ENCODE measurements around the gene ESRRG. TPM values are rescaled to one million over a fixed set of nuclear protein-coding genes. Genes with fewer than 3 reads are reported as not detected.

The ESRRG gene
- total and polyA plus RNA-seq, 2 experiments from 2014 or later = 1.2 to 1.7 TPM

GRCh38 chr1:216461466-216461865 lies 261.8 kb downstream of the ESRRG start (continued):
- no peak for TF ChIP-seq REST (IDR thresholded peaks at IDR 0.05; ENCODE audit: unreplicated experiment)
- no peak for TF ChIP-seq CTCF (conservative IDR thresholded peaks at IDR 0.05; ENCODE audit: low read depth in 2 of 2)
- TF ChIP-seq EZH2phosphoT487 (IDR thresholded peaks at IDR 0.05; ENCODE audit: unreplicated experiment) = no peak
- no peak for TF ChIP-seq ZNF331 (CRISPR knock-in tag; IDR thresholded peaks at IDR 0.05; ENCODE audit: low read depth)
- TF ChIP-seq ETS1 (IDR thresholded peaks at IDR 0.05) = no peak
- TF ChIP-seq CREB1 (CRISPR knock-in tag; IDR thresholded peaks at IDR 0.05; ENCODE audit: low read depth) = no peak
- TF ChIP-seq EZH2 (IDR thresholded peaks at IDR 0.05; ENCODE audit: low read depth, unreplicated experiment) = no peak

GRCh38 chr1:216459651-216460207 lies 263.5 kb downstream of the ESRRG start:
- DNase-seq (ENCODE audit: low spot score) (no peak), ATAC-seq (no peak)
- no peaks in the 10 kb centered on the region for H3K9me2 ChIP-seq (ENCODE audit: insufficient read depth)
- H3K27me3 ChIP-seq (ENCODE audit: insufficient read depth) = no peaks in the 10 kb centered on the region
- H3K36me3 ChIP-seq (ENCODE audit: insufficient read depth) = no peaks in the 10 kb centered on the region
- Mint-ChIP-seq H3K4me3 (no peak overlapping the region), H3K4me1 (peaks cover 29% of the 10 kb centered on the region), H3K27ac (no peak overlapping the region), H3K27me3 (ENCODE audit: insufficient read depth, low read depth, poor library complexity) (peaks cover 8% of the 10 kb centered on the region), H3K9me3 (no peaks in the 10 kb centered on the region), H3K36me3 (ENCODE audit: low read depth) (no peaks in the 10 kb centered on the region)
- no peak overlapping the region for H3K4me3 ChIP-seq
- H3K79me2 ChIP-seq (replicated peaks; ENCODE audit: insufficient read depth) = no peaks in the 10 kb centered on the region
- no peak overlapping the region for H3K27ac ChIP-seq (ENCODE audit: low read depth)
- no peaks in the 10 kb centered on the region for H3F3A ChIP-seq (replicated peaks; ENCODE audit: low read depth)
- no peaks in the 10 kb centered on the region; the same call in 1 of the 2 replicates for H3K4me1 ChIP-seq (ENCODE audit: insufficient read depth)
- no peaks in the 10 kb centered on the region for H4K20me1 ChIP-seq (replicated peaks; ENCODE audit: insufficient read depth)
- H2AFZ ChIP-seq = no peak overlapping the region
- no peak overlapping the region for H3K4me2 ChIP-seq
- TF ChIP-seq EZH2 (IDR thresholded peaks at IDR 0.05; ENCODE audit: low read depth, unreplicated experiment) = no peak
- TF ChIP-seq ETS1 (IDR thresholded peaks at IDR 0.05) = no peak
- TF ChIP-seq REST (IDR thresholded peaks at IDR 0.05; ENCODE audit: unreplicated experiment) = no peak
- TF ChIP-seq JUNB (IDR thresholded peaks at IDR 0.05; ENCODE audit: unreplicated experiment) = no peak
- TF ChIP-seq ZNF114 (CRISPR knock-in tag; IDR thresholded peaks at IDR 0.05) = no peak
- no peak for TF ChIP-seq POLR2AphosphoS5 (IDR thresholded peaks at IDR 0.05; ENCODE audit: low read depth)
- TF ChIP-seq STAT1 (IDR thresholded peaks at IDR 0.05; ENCODE audit: unreplicated experiment) = no peak
- no peak for TF ChIP-seq ZNF331 (CRISPR knock-in tag; IDR thresholded peaks at IDR 0.05; ENCODE audit: low read depth)

Measured in GM23338 (cell line).